Measurements from ENCODE around the gene IGSF21.

- no peak for TF ChIP-seq CTCF (IDR thresholded peaks at IDR 0.05)
- TF ChIP-seq POLR2AphosphoS5 (IDR thresholded peaks at IDR 0.05; ENCODE audit: low read depth, low read length) = no peak
- TF ChIP-seq EZH2phosphoT487 (IDR thresholded peaks at IDR 0.05; ENCODE audit: borderline replicate concordance, low read depth) = no peak
- no peak for TF ChIP-seq RAD21 (IDR thresholded peaks at IDR 0.05; ENCODE audit: low read length)
- no peak for TF ChIP-seq SMC3 (IDR thresholded peaks at IDR 0.05; ENCODE audit: low read depth, low read length)
- no peak for TF ChIP-seq REST (IDR thresholded peaks at IDR 0.05; ENCODE audit: low read depth, low read length)
- TF ChIP-seq FOXM1 (IDR thresholded peaks at IDR 0.05; ENCODE audit: low read depth) = no peak
Observed at GRCh38 chr1:18148461-18148860, 40.9 kb downstream of the IGSF21 start.
